Measurements from ENCODE around the gene GUSB.
"Not testable (repeated sequence)": the region's sequence is repeated elsewhere in the genome, so short reads cannot be mapped to it uniquely, and the experiment has no call there.

GUSB gene

DNA sequence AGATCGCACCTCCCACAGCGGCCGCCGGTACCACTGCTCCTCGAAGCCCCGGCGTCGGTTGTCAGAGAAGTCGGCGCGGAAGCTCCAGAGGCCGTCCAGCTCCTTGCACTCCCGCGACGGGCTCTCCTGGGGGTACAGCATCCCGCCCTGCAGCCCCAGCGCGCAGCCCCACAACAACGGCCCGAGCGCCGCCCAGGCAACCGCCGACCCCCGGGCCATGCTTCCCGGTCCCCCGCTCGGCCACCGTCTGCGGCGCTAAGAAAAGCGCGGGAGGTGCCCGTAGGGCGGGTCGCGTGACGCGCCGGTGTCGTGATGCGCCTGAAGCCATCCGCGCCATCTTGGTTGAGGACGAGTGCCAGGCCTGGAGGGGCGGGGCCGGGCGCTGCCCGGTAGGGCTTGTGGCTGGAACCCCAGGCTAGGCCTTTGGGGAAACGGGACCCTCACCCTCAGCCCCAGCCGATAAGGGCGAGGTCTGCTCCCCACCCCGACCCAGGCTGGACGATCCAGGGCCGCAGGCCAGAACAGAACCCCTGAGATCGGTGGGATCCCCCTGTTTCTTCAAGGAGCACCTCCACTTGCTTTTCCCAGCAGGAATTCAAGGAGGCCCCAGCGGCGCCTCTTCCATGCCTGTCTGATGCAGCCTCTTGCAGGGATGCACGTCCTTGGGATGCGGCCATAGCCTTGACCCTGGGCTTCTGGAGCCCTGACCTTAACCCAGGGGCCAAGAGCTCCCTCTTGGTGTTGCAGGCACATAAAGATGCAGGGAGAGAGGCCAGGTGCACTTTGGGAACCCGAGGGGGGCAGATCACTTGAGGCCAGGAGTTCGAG lies at the start of gene GUSB:
Gene GUSB, minus strand, starts transcription at position 249 of the 828 bp plus-strand sequence. Its CDS starts 30 bp downstream, at position 219.
- peak; percentile 83 for DNase-seq (ENCODE audit: low spot score)

DNA sequence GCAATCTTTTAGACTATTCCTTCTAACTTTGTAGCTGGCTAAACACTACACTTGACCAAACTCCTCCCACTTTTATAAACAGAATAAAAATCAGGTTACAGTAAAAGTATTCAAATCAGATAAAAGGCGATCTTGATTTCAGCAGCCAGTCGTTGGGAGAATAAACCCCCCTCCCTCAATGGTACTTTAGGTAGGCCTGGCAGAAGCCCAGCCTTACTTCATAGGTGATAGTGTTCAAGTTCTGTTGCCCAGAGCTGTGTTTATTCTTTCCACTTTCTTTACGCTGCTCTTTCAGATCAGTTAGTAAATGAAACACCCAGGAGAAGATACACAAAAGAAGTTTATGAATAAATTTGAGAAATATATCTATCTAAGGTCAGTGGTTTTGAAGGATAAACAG lies 46.3 kb upstream of the GUSB start:
- DNase-seq (ENCODE audit: low spot score) = not testable (repeated sequence)

- DNase-seq (ENCODE audit: low spot score) = no peak
Measured at GRCh38 chr7:66016131-66016461, 34.1 kb upstream of the GUSB start.

GRCh38 chr7:66015440-66016130 lies 33.6 kb upstream of the GUSB start:
- no peak for DNase-seq (ENCODE audit: low spot score)

DNA sequence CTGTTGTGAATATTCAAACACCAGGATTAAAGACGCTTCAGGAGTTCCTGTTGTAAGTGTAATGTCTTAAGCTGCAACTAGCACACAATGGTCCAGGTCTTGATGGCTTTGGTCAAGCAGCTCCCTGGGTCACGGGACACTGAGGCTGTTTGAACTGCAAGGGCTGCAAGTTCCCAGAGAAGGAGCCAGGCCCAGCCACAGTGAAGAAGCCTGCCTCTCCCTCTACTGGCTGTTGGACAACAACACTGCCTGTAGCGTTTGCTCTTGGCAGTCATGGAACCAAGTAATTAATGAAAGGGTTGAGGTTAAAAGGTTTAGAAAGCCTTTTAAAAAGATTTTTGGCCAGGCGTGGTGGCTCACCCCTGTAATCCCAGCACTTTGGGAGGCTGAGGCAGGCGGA lies 31.9 kb upstream of the GUSB start:
- peak; percentile 48 for DNase-seq (ENCODE audit: low spot score)

GRCh38 chr7:66007232-66007631 lies 25.2 kb upstream of the GUSB start:
- DNase-seq (ENCODE audit: low spot score) = no peak

DNA sequence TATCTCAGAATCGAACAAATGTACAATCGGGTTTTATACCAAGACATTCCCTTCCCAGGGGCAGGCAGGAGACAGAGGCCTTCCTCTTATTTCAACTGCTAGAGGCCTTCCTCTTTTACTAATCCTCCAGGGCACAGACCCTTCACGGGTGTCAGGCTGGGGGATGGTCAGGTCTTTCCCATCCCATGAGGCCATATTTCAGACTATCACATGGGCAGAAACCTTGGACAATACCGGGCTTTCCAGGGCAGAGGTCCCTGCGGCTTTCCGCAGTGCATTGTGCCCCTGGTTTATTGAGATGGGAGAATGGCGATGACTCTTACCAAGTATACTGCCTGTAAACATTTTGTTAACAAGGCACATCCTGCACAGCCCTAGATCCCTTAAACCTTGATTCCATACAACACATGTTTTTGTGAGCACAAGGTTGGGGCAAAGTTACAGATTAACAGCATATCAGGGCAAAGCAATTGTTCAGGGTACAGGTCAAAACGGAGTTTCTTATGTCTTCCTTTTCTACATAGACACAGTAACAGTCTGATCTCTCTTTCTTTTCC lies 23.2 kb upstream of the GUSB start:
- not testable (repeated sequence) for DNase-seq (ENCODE audit: low spot score)

DNA sequence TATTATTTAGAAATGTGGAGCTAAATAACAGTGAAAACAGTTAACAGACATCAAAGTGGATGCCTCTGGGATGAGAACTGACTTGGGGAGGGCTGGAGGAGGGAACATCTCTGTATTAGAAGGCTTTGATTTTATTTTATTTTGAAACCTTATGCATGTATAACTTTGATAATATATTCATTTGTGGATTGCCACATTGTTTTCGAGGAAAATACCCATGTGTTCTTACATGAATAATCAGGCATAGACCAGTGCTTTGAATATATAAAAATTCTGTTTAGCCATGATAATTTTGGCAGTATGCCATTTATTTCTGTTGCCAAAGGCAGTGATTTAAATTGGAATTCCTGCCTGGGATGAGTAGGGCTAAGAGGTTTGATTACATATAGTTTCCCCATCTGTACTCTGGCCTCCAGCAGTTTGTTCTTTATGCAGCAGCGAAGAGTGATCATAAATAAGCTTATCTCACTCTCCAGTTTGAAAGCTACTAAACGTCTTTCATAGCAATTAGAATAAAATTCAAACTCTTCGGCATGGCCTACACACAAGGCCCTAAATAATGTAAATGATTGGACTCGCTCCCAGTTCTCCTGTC lies 18.9 kb upstream of the GUSB start:
- DNase-seq (ENCODE audit: low spot score) = not testable (repeated sequence)

DNA sequence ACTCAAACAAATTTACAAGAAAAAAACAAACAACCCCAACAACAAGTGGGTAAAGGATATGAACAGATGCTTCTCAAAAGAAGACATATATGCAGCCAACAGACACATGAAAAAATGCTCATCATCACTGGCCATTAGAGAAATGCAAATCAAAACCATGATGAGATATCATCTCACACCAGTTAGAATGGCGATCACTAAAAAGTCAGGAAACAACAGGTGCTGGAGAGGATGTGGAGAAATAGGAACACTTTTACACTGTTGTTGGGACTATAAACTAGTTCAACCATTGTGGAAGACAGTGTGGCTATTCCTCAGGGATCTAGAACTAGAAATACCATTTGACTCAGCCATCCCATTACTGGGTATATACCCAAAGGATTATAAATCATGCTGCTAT lies 13.0 kb upstream of the GUSB start:
- not testable (repeated sequence) for DNase-seq (ENCODE audit: low spot score)

GRCh38 chr7:65992526-65992925 lies 10.5 kb upstream of the GUSB start:
- no peak for DNase-seq (ENCODE audit: low spot score)

DNA sequence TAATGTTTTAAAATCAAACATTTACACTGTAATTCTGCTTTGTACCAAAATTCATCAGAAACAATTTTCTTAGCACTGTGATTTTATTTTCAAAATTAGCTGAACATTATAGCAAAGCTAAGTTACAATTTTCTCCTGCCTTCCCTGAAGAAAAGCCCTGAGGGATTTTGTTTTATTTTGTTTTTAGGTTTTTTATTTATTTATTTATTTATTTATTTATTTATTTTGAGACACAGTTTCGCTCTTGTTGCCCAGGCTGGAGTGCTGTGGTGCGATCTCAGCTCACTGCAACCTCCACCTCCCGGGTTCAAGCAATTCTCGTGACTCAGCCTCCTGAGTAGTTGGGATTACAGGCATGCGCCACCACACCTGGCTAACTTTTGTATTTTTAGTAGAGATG lies 9.8 kb upstream of the GUSB start:
- DNase-seq (ENCODE audit: low spot score) = not testable (repeated sequence)

DNA sequence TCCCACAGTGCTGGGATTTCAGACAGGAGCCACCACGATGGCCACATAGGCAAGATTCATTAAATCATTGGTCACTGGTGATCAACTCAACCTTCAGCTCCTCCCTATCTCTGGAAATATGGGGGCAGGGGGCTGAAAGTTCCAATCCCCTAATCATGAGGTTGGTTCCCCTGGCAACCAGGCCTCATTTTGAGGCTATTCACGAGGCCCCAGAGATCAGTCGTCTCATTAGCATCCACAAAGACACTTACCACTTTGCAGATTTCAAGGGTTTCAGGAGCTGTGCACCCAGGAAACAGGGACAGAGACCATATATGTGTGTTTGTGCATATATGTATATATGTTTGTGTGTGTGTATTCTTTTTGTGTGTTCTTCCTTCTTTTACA lies 7.7 kb upstream of the GUSB start:
- DNase-seq (ENCODE audit: low spot score) = no peak

DNA sequence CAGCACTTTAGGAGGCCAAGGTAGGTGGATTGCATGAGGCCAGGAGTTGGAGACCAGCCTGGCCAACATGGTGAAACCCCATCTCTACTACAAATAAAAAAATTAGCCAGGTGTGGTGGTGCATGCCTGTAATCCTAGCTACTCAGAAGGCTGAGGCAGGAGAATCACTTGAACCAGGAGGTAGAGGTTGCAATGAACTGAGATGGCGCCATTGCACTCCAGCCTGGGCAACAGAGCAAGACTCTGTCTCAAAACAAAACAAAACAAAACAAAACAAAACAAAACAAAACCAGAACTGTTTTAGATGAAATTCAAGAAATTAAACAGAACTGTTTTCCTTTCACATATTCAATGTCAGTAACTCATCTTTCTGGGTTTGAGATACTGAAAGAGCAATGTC lies 6.5 kb upstream of the GUSB start:
- DNase-seq (ENCODE audit: low spot score) = not testable (repeated sequence)

DNA sequence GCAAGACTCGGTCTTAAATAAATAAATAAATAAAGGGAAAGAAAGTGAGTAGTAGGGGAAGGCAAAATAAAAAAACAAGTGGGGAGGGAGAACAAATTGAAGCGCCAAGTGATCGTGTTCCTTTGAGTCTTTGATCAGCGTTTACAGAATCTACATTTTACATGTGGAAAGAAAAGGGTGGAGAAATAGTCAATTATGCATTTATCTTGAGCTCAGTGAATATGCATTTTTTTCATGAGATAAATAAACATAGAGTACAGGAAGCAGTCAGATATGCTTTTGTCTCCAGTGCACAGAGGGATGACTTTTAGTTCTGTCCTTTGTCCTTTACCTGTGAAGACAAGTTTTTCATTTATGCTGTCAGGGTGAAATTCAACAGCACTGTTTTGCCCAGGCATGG lies 6.1 kb upstream of the GUSB start:
- no peak for DNase-seq (ENCODE audit: low spot score)

DNA sequence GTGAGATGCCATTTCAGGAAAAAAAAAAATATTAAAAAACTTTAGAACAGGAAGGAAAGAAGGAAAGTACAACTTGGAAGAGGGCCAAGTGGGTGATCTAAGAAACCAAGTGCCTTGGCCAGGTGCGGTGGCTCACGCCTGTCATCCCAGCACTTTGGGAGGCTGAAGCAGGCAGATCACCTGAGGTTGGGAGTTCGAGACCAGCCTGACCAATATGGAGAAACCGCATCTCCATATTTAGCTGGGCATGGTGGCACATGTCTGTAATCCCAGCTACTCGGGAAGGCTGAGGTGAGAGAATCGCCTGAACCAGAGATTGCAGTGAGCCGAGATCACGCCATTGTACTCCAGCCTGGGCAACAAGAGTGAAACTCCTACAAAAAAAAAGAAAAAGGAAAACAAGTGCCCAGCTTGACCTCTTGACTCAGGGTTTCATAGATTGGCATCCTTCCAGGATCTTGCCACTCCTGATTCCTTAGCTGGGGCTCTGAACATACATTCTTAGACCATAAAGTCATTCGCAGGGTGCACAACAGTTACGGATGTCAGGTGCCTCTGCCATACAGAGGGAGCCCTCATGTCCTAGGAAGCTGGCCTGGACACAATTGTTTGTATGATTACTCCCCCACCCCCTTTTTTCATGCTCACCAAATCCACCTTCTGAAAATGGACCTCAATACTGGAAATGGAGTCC lies 2.1 kb upstream of the GUSB start:
- no peak for DNase-seq (ENCODE audit: low spot score)

GRCh38 chr7:65980478-65981250 lies 1.3 kb downstream of the GUSB start:
- DNase-seq (ENCODE audit: low spot score) = peak; percentile 57

- no peak for DNase-seq (ENCODE audit: low spot score)
Measured at GRCh38 chr7:65979583-65980477, 2.2 kb downstream of the GUSB start.

- no peak for DNase-seq (ENCODE audit: low spot score)
Measured at GRCh38 chr7:65978891-65979582, 3.0 kb downstream of the GUSB start.

DNA sequence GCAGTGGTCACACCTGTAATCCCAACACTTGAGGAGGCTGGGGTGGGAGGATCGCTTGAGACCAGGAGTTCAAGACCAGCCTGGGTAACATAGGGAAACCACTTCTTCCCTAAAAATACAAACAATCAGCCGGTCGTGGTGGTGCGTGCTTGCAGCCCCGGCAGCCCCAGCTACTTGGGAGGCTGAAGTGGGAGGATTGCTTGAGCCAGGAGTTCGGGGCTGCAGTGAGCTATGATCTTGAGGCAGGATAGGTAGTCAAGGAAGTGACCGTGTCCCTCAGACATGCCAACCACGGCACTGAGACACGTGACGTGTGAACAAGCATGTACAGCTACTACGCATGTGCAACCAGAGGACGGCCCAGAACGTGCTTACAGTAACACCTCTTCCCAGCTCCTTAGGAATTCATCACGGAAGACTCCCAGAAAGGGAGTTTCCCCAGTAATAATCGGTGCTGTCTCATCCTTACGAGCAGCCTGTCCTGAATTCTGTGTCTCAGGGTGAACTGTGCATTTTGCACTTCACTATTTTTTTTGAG lies 5.3 kb downstream of the GUSB start:
- no peak for DNase-seq (ENCODE audit: low spot score)
